IgD-negative memory B cell (primary cell): Measurements from ENCODE around the gene LANCL1. TPM values are rescaled to one million over a fixed set of nuclear protein-coding genes. Genes with fewer than 3 reads are reported as not detected.
"Not testable (repeated sequence)": the region's sequence is repeated elsewhere in the genome, so short reads cannot be mapped to it uniquely, and the experiment has no call there.

ENCODE experiments used
- H3K27ac Mint-ChIP-seq, 3 donors: one replicate each; pipeline ENCODE4 v1.8.0; 2020 to 2022; ENCODE audit warnings: mild to moderate bottlenecking in 3 of 3, mixed read lengths in 3 of 3, moderate library complexity in 1 of 3
- H3K27me3 Mint-ChIP-seq: one replicate; pipeline ENCODE4 v1.8.0; 2021; ENCODE audit warnings: mixed read lengths
- H3K36me3 Mint-ChIP-seq: one replicate; pipeline ENCODE4 v1.8.0; 2020; ENCODE audit warnings: mild to moderate bottlenecking, mixed read lengths
- H3K4me1 Mint-ChIP-seq, 3 donors: one replicate each; pipeline ENCODE4 v1.8.0; 2020 to 2022; ENCODE audit warnings: mixed read lengths in 3 of 3, mild to moderate bottlenecking in 1 of 3
- H3K4me3 Mint-ChIP-seq, 4 donors: one replicate each; pipeline ENCODE4 v1.8.0; 2020 to 2022; ENCODE audit warnings: mild to moderate bottlenecking in 4 of 4, mixed read lengths in 4 of 4, moderate library complexity in 3 of 4
- H3K9me3 Mint-ChIP-seq, 3 donors: one replicate each; pipeline ENCODE4 v1.8.0; 2020 to 2021; ENCODE audit warnings: mixed read lengths in 3 of 3, mild to moderate bottlenecking in 1 of 3
- polyA plus RNA-seq: library from polyadenylated mRNA; unstranded; fragments of 300-500 nt; fragmentation: Illumina TruSeq; gene quantifications from one replicate; pipeline ENCODE4 v1.2.3, GENCODE V29; 2021

The LANCL1 gene
- polyA plus RNA-seq, 1 donor from 2014 or later = 16.5 TPM

DNA sequence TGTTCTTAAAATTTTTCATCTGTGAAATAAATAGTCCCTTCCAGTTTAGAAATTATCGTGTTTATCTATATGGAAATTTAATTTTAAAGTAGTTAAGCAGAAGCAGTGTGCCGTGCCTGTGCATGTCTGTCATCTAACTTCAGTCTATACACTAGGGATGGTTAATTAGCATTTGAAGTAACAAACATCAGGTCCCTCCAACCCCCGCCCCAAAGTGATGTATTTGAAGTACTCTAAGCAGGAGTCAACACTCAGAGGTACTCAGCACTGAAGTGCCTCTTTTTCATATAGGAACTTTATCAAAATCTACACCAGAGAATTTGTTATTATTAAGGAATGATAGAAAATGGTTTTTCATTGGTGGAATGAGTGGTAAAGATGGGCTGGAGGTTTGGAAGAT is 33.0 kb downstream of the LANCL1 start:
- H3K4me3 Mint-ChIP-seq = no peak overlapping the region
- no peak overlapping the region for H3K27ac Mint-ChIP-seq
- peaks cover 10 to 15% (median 11%) of the 10 kb centered on the region in 3 donors for H3K9me3 Mint-ChIP-seq
- H3K27me3 Mint-ChIP-seq = no peaks in the 10 kb centered on the region
- peaks cover 25% of the 10 kb centered on the region for H3K36me3 Mint-ChIP-seq
- peaks cover 0 to 5% (median 3%) of the 10 kb centered on the region in 3 donors for H3K4me1 Mint-ChIP-seq

GRCh38 chr2:210442878-210443277 is 33.7 kb downstream of the LANCL1 start:
- Mint-ChIP-seq H3K36me3 (peaks cover 19% of the 10 kb centered on the region), H3K27ac (no peak overlapping the region), H3K27me3 (no peaks in the 10 kb centered on the region), H3K4me1 (peaks cover 0 to 3% (median 0%) of the 10 kb centered on the region in 3 donors), H3K4me3 (no peak overlapping the region), H3K9me3 (peaks cover 5 to 8% (median 5%) of the 10 kb centered on the region in 3 donors)

DNA sequence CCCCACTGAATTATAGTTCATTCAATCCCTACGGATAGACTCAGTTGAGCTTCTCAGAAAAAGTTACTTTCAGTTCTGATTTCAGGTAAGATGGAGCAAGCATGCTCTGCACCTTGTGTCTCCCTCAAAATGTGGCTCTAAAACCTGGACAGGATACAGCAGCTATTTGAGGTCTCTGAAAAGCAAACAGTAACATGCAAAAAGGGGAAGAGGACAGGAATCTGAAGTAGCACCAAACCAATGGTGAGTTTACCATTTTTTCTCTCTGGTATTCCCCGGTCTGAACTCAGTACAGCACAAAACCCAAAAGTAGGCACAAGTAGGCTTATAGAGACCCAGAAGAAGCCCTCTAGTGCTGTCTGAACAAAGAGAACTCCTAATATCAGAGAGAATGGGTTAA is 34.1 kb downstream of the LANCL1 start:
- Mint-ChIP-seq H3K4me1 (peaks cover 0 to 3% (median 0%) of the 10 kb centered on the region in 3 donors), H3K36me3 (peaks cover 19% of the 10 kb centered on the region), H3K4me3 (no peak overlapping the region), H3K27me3 (no peaks in the 10 kb centered on the region), H3K9me3 (peaks cover 3 to 7% (median 5%) of the 10 kb centered on the region in 3 donors), H3K27ac (no peak overlapping the region)

GRCh38 chr2:210440206-210440605 is 36.4 kb downstream of the LANCL1 start:
- Mint-ChIP-seq H3K27ac (no peak overlapping the region), H3K4me3 (no peak overlapping the region), H3K9me3 (no peaks in the 10 kb centered on the region), H3K4me1 (no peaks in the 10 kb centered on the region), H3K36me3 (peaks cover 13% of the 10 kb centered on the region), H3K27me3 (no peaks in the 10 kb centered on the region)

DNA sequence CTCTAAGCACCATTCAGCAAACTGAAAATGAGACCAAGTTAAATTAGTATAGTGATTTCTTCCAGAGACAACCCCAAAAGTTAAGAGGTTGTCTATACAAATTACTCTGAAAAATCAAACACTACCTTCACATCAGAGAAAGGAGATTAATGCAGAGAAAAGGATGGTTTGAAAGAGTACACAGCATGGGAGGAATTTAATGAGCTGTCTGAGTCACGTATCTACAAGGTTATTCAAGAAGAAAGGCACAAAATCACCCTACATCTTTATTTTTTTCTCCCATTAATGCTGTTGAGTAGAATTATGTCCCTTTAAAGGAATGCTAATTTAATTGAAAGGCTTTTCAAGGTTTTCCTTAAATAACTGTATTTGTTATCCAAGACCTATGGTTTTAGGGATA is 41.1 kb downstream of the LANCL1 start:
- peaks cover 0 to 13% (median 3%) of the 10 kb centered on the region in 3 donors for H3K9me3 Mint-ChIP-seq
- no peaks in the 10 kb centered on the region for H3K27me3 Mint-ChIP-seq
- peaks cover 36% of the 10 kb centered on the region for H3K36me3 Mint-ChIP-seq
- no peak overlapping the region for H3K4me3 Mint-ChIP-seq
- no peak overlapping the region for H3K27ac Mint-ChIP-seq
- H3K4me1 Mint-ChIP-seq = no peaks in the 10 kb centered on the region

GRCh38 chr2:210432633-210433032 is 43.9 kb downstream of the LANCL1 start:
- Mint-ChIP-seq H3K27me3 (no peaks in the 10 kb centered on the region), H3K4me1 (no peaks in the 10 kb centered on the region), H3K9me3 (peaks cover under 1 to 21% (median 4%) of the 10 kb centered on the region in 3 donors), H3K4me3 (no peak overlapping the region), H3K27ac (no peak overlapping the region), H3K36me3 (peaks cover 40% of the 10 kb centered on the region)

DNA sequence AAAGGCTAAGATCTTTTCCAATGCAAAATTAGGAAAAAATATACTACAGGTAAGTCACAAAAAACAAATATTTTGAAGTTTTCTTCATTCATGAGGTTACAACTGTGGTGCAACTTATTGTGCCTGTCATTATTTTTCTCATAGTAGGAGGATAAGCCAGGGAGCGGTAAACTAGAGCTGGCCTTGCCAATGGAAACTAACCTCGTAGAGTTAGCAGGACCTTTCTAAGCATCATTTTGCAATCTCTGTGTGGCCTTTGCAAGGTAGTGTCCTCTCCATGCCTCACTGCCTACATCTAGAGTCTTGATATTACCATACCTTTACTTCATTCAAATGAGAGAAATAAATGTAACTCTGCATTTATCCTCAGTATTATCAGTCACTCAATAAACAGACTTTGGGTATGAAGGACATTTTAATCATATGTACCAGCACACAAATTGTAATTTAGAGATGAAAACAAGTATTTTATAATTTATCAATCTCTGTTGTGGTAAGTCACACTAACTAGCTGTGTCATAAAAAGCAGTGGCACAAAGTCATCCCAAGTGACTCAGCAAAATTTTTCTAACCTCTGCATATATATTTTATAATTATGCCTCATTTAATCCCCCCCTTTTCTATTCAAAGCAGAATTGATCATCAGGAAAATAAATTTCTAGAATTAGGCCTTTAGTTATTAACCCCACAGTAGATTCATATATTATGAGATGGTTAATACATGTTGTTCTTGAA is 47.0 kb downstream of the LANCL1 start:
- H3K27me3 Mint-ChIP-seq = no peaks in the 10 kb centered on the region
- H3K4me1 Mint-ChIP-seq = no peaks in the 10 kb centered on the region
- H3K27ac Mint-ChIP-seq = no peak overlapping the region
- peak overlapping the region in 1 of 4 donors; percentile 33 for H3K4me3 Mint-ChIP-seq
- H3K9me3 Mint-ChIP-seq = peaks cover 5 to 50% (median 11%) of the 10 kb centered on the region in 3 donors
- H3K36me3 Mint-ChIP-seq = peaks cover 31% of the 10 kb centered on the region

DNA sequence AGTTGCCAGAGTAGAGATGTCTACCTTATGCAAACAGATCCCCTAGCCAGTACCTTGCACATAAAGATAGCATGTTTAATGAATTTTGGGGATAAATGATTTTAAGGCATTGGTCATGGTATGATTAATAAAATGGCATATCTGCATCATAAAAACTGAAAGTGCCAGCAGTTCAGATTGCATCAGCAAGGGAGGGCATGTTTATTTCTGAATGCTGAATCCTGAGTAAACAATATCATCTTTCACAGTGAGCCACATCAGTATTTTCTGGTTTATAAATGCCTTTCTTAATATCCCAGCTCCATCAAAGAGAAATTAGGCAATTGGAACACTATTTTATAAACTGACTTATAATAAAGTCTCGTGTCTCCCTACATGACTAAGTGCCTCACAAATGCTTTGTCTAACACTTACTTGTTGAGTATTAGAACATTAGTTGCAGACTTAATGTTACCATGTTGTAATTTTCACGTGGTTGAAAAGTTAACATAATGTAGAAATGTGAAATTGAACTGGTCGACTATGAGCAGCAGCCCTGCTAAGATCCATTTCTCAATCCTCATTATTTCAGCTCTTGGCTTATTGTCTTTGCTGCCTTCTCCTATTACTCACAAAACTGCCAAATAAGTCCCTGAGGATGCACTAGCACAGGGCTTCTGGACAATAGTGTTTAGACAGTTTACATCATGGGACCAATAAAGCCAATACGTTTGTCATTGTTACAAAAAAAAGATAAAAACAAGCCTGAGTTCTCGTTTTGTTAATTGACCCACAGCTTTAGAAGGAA is 48.0 kb downstream of the LANCL1 start:
- H3K4me3 Mint-ChIP-seq = no peak overlapping the region
- peaks cover 24% of the 10 kb centered on the region for H3K36me3 Mint-ChIP-seq
- no peaks in the 10 kb centered on the region for H3K4me1 Mint-ChIP-seq
- H3K9me3 Mint-ChIP-seq = peaks cover 10 to 53% (median 11%) of the 10 kb centered on the region in 3 donors
- H3K27me3 Mint-ChIP-seq = no peaks in the 10 kb centered on the region
- H3K27ac Mint-ChIP-seq = no peak overlapping the region

DNA sequence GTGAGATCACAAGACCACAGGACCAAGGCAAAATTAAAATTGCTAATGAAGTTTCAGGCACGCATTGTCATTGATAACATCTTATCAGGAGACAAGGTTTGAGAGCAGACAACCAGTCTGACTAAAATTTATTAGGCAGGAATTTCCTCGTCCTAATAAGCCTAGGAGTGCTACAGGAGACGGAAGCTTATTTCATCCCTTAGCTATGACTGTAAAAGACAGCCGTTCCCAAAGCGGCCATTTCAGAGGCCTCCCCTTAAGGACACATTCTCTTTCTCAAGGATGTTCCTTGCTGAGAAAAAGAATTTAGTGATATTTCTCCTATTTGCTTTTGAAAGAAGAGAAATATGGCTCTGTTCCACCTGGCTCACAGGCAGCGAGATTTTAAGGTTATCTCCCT is 49.2 kb downstream of the LANCL1 start:
- H3K4me1 Mint-ChIP-seq, H3K27me3 Mint-ChIP-seq, H3K27ac Mint-ChIP-seq, H3K4me3 Mint-ChIP-seq: not testable (repeated sequence)
- H3K36me3 Mint-ChIP-seq = peaks cover 18% of the 10 kb centered on the region
- H3K9me3 Mint-ChIP-seq = peaks cover 9 to 50% (median 10%) of the 10 kb centered on the region in 3 donors

DNA sequence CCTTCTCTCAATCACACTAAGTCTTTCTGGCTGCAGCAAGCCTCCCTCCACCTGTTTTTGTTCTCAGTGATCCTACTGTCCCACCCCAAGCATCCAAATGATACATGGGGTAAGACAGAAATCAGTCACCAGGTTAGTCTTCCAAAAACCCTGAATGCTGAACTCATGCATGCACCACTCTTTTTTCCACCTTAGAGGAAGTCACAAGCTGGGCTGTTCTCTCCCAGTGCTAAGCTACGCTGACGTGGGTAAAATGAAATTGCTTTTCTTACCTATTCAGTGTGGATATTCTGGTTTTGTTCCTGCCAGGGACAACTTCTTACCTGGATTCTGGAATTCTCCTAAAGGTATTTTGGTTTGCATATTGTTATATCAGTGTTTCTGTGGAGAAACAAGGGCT is 54.2 kb downstream of the LANCL1 start:
- Mint-ChIP-seq H3K9me3 (peaks cover 7 to 29% (median 7%) of the 10 kb centered on the region in 3 donors), H3K27ac (peak overlapping the region in 1 of 3 donors; percentile 45), H3K4me1 (no peaks in the 10 kb centered on the region)

DNA sequence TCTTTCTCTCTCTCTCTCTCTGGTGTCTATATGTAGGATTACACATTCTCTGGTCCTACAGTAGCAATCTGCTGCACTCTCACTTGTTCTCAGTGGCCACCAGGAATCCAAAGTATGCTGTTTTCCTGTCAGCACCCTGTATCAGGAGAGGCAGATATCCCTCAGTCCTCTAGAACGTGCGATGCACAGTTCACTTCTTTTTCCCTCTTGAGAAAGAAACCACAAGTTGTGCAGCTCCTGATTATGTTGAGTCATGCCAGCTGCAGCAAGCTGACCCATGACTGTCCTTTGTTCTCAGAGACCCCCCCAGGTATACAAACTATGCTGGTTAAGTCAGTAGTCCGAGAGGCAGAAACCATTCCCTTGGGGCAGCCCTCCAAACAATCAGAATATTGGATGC is 54.6 kb downstream of the LANCL1 start:
- Mint-ChIP-seq H3K27ac (peak overlapping the region in 1 of 3 donors; percentile 45), H3K9me3 (peaks cover 5 to 25% (median 5%) of the 10 kb centered on the region in 3 donors), H3K36me3 (no peaks in the 10 kb centered on the region), H3K27me3 (peaks cover 2% of the 10 kb centered on the region), H3K4me3 (no peak overlapping the region), H3K4me1 (no peaks in the 10 kb centered on the region)

More for the DNA sequence above, 54.2 kb downstream of the LANCL1 start:
- Mint-ChIP-seq H3K36me3 (no peaks in the 10 kb centered on the region), H3K27me3 (peaks cover under 1% of the 10 kb centered on the region), H3K4me3 (no peak overlapping the region)

GRCh38 chr2:210412660-210413059 is 63.9 kb downstream of the LANCL1 start:
- H3K27me3 Mint-ChIP-seq = peaks cover 2% of the 10 kb centered on the region
- peaks cover 4 to 16% (median 4%) of the 10 kb centered on the region in 3 donors for H3K9me3 Mint-ChIP-seq
- no peaks in the 10 kb centered on the region for H3K36me3 Mint-ChIP-seq
- no peaks in the 10 kb centered on the region for H3K4me1 Mint-ChIP-seq
- H3K4me3 Mint-ChIP-seq = no peak overlapping the region
- no peak overlapping the region for H3K27ac Mint-ChIP-seq

DNA sequence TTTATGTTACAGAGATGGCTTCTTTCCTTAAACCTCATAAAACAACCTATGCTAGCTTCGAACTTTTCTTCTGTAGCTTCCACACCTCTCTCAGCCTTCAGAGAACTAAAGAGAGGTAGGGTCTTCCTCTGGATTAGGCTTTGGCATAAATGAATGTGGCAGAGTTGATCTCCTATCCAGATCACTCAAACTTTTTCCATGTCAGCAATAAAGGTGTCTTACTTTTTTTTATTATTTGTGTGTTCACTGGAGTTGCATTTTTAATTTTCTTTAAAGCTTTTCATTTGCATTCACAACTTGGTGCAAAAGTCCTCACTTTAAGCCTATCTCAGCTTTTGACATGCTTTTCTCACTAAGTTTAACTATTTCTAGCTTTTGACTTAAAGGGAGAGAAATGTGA is 66.0 kb downstream of the LANCL1 start:
- Mint-ChIP-seq H3K27ac (no peak overlapping the region), H3K4me1 (no peaks in the 10 kb centered on the region), H3K4me3 (no peak overlapping the region), H3K36me3 (no peaks in the 10 kb centered on the region), H3K9me3 (peaks cover 4 to 14% (median 4%) of the 10 kb centered on the region in 3 donors), H3K27me3 (peaks cover 2% of the 10 kb centered on the region)

GRCh38 chr2:210399440-210400041 is 77.0 kb downstream of the LANCL1 start:
- H3K27ac Mint-ChIP-seq = no peak overlapping the region
- no peak overlapping the region for H3K4me3 Mint-ChIP-seq
- H3K36me3 Mint-ChIP-seq = no peaks in the 10 kb centered on the region
- no peaks in the 10 kb centered on the region for H3K27me3 Mint-ChIP-seq
- no peaks in the 10 kb centered on the region for H3K9me3 Mint-ChIP-seq
- peaks cover 0 to 2% (median 0%) of the 10 kb centered on the region in 3 donors for H3K4me1 Mint-ChIP-seq

GRCh38 chr2:210392469-210392881 is 84.1 kb downstream of the LANCL1 start:
- no peak overlapping the region for H3K4me3 Mint-ChIP-seq
- H3K36me3 Mint-ChIP-seq = no peaks in the 10 kb centered on the region
- no peaks in the 10 kb centered on the region for H3K27me3 Mint-ChIP-seq
- H3K4me1 Mint-ChIP-seq = no peaks in the 10 kb centered on the region
- no peak overlapping the region for H3K27ac Mint-ChIP-seq
- H3K9me3 Mint-ChIP-seq = no peaks in the 10 kb centered on the region
